ENCODE results near the gene DHRS11.
A peak's percentile ranks its signal among the peaks of the same experiment; 100 is the strongest.

Gene DHRS11

GRCh38 chr17:36591434-36592315, at the start of gene DHRS11:
TSS of gene DHRS11 (plus strand) at chr17:36591879. CDS start at chr17:36592010, 131 bp downstream.
- TF ChIP-seq, protein P1, sequence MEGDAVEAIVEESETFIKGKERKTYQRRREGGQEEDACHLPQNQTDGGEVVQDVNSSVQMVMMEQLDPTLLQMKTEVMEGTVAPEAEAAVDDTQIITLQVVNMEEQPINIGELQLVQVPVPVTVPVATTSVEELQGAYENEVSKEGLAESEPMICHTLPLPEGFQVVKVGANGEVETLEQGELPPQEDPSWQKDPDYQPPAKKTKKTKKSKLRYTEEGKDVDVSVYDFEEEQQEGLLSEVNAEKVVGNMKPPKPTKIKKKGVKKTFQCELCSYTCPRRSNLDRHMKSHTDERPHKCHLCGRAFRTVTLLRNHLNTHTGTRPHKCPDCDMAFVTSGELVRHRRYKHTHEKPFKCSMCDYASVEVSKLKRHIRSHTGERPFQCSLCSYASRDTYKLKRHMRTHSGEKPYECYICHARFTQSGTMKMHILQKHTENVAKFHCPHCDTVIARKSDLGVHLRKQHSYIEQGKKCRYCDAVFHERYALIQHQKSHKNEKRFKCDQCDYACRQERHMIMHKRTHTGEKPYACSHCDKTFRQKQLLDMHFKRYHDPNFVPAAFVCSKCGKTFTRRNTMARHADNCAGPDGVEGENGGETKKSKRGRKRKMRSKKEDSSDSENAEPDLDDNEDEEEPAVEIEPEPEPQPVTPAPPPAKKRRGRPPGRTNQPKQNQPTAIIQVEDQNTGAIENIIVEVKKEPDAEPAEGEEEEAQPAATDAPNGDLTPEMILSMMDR (IDR thresholded peaks at IDR 0.05; ENCODE audit: low read depth, low read length, missing control alignments): peak; percentile 4
- DNase-seq (ENCODE audit: low read depth): peak; percentile 22
- peak within 1 kb of the TSS; percentile 71 for H3K4me3 ChIP-seq (ENCODE audit: low read depth, low read length)

GRCh38 chr17:36542755-36543154, 48.9 kb upstream of the DHRS11 start:
- TF ChIP-seq, protein P1 (IDR thresholded peaks at IDR 0.05; ENCODE audit: low read depth, low read length, missing control alignments): no peak
- DNase-seq (ENCODE audit: low read depth): no peak
- no peak overlapping the region for H3K4me3 ChIP-seq (ENCODE audit: low read depth, low read length)

GRCh38 chr17:36544044-36544306, 47.7 kb upstream of the DHRS11 start:
- peak; percentile 35 for DNase-seq (ENCODE audit: low read depth)
- TF ChIP-seq, protein P1 (IDR thresholded peaks at IDR 0.05; ENCODE audit: low read depth, low read length, missing control alignments): no peak
- H3K4me3 ChIP-seq (ENCODE audit: low read depth, low read length): peak overlapping the region; percentile 90

GRCh38 chr17:36544307-36545076, 47.2 kb upstream of the DHRS11 start, which contains the start of gene GGNBP2:
TSS of gene GGNBP2 (plus strand) at chr17:36544919. CDS start at chr17:36545725, 806 bp downstream.
- TF ChIP-seq, protein P1 (IDR thresholded peaks at IDR 0.05; ENCODE audit: low read depth, low read length, missing control alignments): no peak
- H3K4me3 ChIP-seq (ENCODE audit: low read depth, low read length): peak within 1 kb of the TSS; percentile 90
- peak; percentile 55 for DNase-seq (ENCODE audit: low read depth)

GRCh38 chr17:36545077-36545464, 46.6 kb upstream of the DHRS11 start:
- peak overlapping the region; percentile 90 for H3K4me3 ChIP-seq (ENCODE audit: low read depth, low read length)
- TF ChIP-seq, protein P1 (IDR thresholded peaks at IDR 0.05; ENCODE audit: low read depth, low read length, missing control alignments): no peak
- DNase-seq (ENCODE audit: low read depth): no peak

DNA sequence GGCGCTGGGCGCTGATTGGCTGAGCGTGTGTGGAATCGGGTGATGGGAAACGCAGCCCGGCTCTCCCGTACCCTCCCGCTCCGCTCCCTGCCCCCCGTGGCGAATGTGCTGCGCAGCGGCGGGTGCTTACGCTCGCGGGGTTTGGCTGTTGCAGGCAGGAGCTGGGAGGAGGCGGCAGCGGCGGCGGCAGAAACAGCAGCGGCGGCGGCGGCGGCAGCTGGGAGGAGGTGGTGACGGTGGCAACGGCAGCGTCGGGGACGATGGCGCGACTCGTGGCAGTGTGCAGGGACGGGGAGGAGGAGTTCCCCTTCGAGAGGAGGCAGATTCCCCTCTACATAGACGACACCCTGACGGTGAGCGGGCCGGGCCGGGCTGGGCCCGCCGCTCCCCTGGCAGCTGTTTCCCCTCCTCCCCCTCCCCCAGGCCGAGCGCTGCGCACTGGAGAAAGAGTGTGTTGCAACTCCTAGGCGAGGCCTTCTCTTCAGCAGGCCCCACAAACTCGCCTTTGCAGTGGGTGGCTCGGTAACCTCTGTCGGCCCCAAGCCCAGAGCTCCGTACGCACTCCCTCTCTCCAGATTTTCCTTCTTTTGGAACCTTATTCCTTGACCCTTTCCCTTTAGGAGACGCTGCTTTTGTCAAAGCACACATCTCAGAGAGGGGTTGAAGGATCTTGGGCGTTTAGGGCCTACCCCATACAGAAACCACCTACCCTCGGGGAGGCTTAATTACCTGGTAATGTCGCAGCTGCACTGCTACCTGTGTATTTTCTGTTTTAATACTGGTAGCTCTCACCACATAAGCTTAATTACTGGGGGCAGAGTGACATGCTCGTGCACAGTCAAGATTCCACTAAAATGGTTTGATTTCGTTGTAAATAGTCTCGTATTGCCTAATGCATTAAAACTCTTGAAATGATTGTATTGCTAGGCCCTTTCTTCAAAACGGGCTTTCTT, 45.9 kb upstream of the DHRS11 start:
- peak overlapping the region; percentile 90 for H3K4me3 ChIP-seq (ENCODE audit: low read depth, low read length)
- TF ChIP-seq, protein P1 (IDR thresholded peaks at IDR 0.05; ENCODE audit: low read depth, low read length, missing control alignments): peak; percentile 19
- DNase-seq (ENCODE audit: low read depth): peak; percentile 92
